ENCODE data around the gene TNFAIP6. TPM values are rescaled to one million over a fixed set of nuclear protein-coding genes. Genes with fewer than 3 reads are reported as not detected.
"Not testable (repeated sequence)": the region's sequence is repeated elsewhere in the genome, so short reads cannot be mapped to it uniquely, and the experiment has no call there.

Gene TNFAIP6
- total RNA-seq, 4 donors from 2014 or later = 3.4 to 18.6 (median 12.4) TPM

GRCh38 chr2:151409601-151410484, 52.5 kb downstream of the TNFAIP6 start, which contains the start of gene RIF1:
TSS of gene RIF1 (plus strand) at chr2:151409902. CDS start at chr2:151410424, 522 bp downstream.
- peak; percentile 61 for DNase-seq (ENCODE audit: low spot score)
- ATAC-seq (ENCODE audit: low FRiP score) = peak; percentile 99
- TF ChIP-seq CTCF (IDR thresholded peaks at IDR 0.05) = peak in 1 of 3 donors; percentile 29

- no peak for DNase-seq (ENCODE audit: low spot score)
- ATAC-seq (ENCODE audit: low FRiP score) = peak; percentile 18
- TF ChIP-seq CTCF (IDR thresholded peaks at IDR 0.05) = no peak
Measured at GRCh38 chr2:151410485-151410834, 53.1 kb downstream of the TNFAIP6 start.

GRCh38 chr2:151417650-151418049, 60.3 kb downstream of the TNFAIP6 start:
- TF ChIP-seq CTCF (IDR thresholded peaks at IDR 0.05) = no peak
- DNase-seq (ENCODE audit: low spot score) = no peak
- no peak for ATAC-seq (ENCODE audit: low FRiP score)

- ATAC-seq (ENCODE audit: low FRiP score); DNase-seq (ENCODE audit: low spot score): not testable (repeated sequence)
Measured at GRCh38 chr2:151421681-151422080, 64.3 kb downstream of the TNFAIP6 start.

- no peak for ATAC-seq (ENCODE audit: low FRiP score)
- no peak for DNase-seq (ENCODE audit: low spot score)
- no peak for TF ChIP-seq CTCF (IDR thresholded peaks at IDR 0.05)
Measured at GRCh38 chr2:151422917-151423439, 65.6 kb downstream of the TNFAIP6 start.

GRCh38 chr2:151423760-151424159, 66.4 kb downstream of the TNFAIP6 start:
- no peak for ATAC-seq (ENCODE audit: low FRiP score)
- TF ChIP-seq CTCF (IDR thresholded peaks at IDR 0.05) = no peak
- no peak for DNase-seq (ENCODE audit: low spot score)

Small RNA genes lying within 50 kb of the gene (small RNA-seq; reads per million reads assigned to genes)
- gene MIR4773-1 (not detected), gene RN7SL124P (not detected)

Other genes starting within 250 kb of the TNFAIP6 start
- gene RBM43, start 95.7 kb upstream of the TNFAIP6 start, total RNA-seq = 10 to 100 TPM in 1 of 4 donors, 1 to 10 TPM in 3; 2.8 to 11.3 (median 4.0) TPM
- 10 to 100 TPM in 2 of 4 donors, 1 to 10 TPM in 2; 7.7 to 21.3 (median 11.2) TPM for gene NMI, start 67.9 kb upstream of the TNFAIP6 start, total RNA-seq
- gene RIF1, start 52.3 kb downstream of the TNFAIP6 start, total RNA-seq = 10 to 100 TPM; 29.3 to 49.7 (median 41.9) TPM

Measured in omental fat pad (tissue), 4 donors.